Measurements from ENCODE around the gene CD300LG.

The CD300LG gene

GRCh38 chr17:43871946-43872690 is 25.1 kb downstream of the CD300LG start:
- ATAC-seq: no peak
- TF ChIP-seq, protein P1, sequence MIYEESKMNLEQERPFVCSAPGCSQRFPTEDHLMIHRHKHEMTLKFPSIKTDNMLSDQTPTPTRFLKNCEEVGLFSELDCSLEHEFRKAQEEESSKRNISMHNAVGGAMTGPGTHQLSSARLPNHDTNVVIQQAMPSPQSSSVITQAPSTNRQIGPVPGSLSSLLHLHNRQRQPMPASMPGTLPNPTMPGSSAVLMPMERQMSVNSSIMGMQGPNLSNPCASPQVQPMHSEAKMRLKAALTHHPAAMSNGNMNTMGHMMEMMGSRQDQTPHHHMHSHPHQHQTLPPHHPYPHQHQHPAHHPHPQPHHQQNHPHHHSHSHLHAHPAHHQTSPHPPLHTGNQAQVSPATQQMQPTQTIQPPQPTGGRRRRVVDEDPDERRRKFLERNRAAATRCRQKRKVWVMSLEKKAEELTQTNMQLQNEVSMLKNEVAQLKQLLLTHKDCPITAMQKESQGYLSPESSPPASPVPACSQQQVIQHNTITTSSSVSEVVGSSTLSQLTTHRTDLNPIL (CRISPR knock-in tag; IDR thresholded peaks at IDR 0.05; ENCODE audit: low read depth): no peak

DNA sequence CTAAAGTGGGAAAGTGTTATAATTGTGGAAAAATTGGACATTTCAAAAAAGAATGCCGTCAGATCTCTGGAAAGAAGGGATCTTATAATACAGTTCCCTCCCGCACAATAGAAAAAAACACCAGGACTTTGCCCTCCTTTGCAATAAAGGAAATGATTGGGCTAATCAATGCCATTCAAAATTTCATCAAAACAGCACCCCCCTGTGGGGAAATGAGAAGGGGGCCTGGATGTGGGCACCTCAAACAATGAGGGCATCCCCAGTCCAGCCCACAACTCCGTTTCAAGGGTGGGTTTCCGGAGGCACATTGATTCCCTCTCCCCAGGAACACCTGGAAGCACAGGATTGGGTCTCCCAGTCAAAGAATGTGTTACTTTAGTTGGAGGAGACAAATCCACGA is 26.1 kb downstream of the CD300LG start:
- no peak for TF ChIP-seq ZNF8 (CRISPR knock-in tag; IDR thresholded peaks at IDR 0.05)
- no peak for TF ChIP-seq TOX (CRISPR knock-in tag; IDR thresholded peaks at IDR 0.05; ENCODE audit: borderline replicate concordance)
- TF ChIP-seq ZFP30 (CRISPR knock-in tag; IDR thresholded peaks at IDR 0.05): no peak
- no peak for TF ChIP-seq ISL1 (CRISPR knock-in tag; IDR thresholded peaks at IDR 0.05)
- TF ChIP-seq ZNF565 (CRISPR knock-in tag; conservative IDR thresholded peaks at IDR 0.05; ENCODE audit: low read depth): no peak
- TF ChIP-seq CSRNP3 (CRISPR knock-in tag; IDR thresholded peaks at IDR 0.05): no peak
- TF ChIP-seq PPARA (CRISPR knock-in tag; IDR thresholded peaks at IDR 0.05; ENCODE audit: borderline replicate concordance): no peak
- no peak for TF ChIP-seq ESRRG (CRISPR knock-in tag; IDR thresholded peaks at IDR 0.05)
- TF ChIP-seq RARB (CRISPR knock-in tag; IDR thresholded peaks at IDR 0.05): no peak
- TF ChIP-seq, protein P1 (CRISPR knock-in tag; IDR thresholded peaks at IDR 0.05; ENCODE audit: low read depth): no peak
- no peak for TF ChIP-seq GLIS3 (CRISPR knock-in tag; IDR thresholded peaks at IDR 0.05)
- TF ChIP-seq OSR1 (CRISPR knock-in tag; IDR thresholded peaks at IDR 0.05): no peak
- no peak for TF ChIP-seq ARNTL (CRISPR knock-in tag; IDR thresholded peaks at IDR 0.05; ENCODE audit: borderline replicate concordance, low read depth)
- TF ChIP-seq BACH2 (CRISPR knock-in tag; IDR thresholded peaks at IDR 0.05; ENCODE audit: borderline replicate concordance): no peak
- TF ChIP-seq ZC3H10 (CRISPR knock-in tag; IDR thresholded peaks at IDR 0.05): no peak
- TF ChIP-seq ZFP3 (CRISPR knock-in tag; IDR thresholded peaks at IDR 0.05): no peak
- TF ChIP-seq, protein P2, sequence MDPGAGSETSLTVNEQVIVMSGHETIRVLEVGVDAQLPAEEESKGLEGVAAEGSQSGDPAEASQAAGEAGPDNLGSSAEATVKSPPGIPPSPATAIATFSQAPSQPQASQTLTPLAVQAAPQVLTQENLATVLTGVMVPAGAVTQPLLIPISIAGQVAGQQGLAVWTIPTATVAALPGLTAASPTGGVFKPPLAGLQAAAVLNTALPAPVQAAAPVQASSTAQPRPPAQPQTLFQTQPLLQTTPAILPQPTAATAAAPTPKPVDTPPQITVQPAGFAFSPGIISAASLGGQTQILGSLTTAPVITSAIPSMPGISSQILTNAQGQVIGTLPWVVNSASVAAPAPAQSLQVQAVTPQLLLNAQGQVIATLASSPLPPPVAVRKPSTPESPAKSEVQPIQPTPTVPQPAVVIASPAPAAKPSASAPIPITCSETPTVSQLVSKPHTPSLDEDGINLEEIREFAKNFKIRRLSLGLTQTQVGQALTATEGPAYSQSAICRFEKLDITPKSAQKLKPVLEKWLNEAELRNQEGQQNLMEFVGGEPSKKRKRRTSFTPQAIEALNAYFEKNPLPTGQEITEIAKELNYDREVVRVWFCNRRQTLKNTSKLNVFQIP (CRISPR knock-in tag; IDR thresholded peaks at IDR 0.05; ENCODE audit: borderline replicate concordance, low read depth): no peak
- TF ChIP-seq TCF4 (CRISPR knock-in tag; IDR thresholded peaks at IDR 0.05; ENCODE audit: borderline replicate concordance): no peak
- TF ChIP-seq SNAI2 (CRISPR knock-in tag; IDR thresholded peaks at IDR 0.05): no peak
- TF ChIP-seq, protein P3, sequence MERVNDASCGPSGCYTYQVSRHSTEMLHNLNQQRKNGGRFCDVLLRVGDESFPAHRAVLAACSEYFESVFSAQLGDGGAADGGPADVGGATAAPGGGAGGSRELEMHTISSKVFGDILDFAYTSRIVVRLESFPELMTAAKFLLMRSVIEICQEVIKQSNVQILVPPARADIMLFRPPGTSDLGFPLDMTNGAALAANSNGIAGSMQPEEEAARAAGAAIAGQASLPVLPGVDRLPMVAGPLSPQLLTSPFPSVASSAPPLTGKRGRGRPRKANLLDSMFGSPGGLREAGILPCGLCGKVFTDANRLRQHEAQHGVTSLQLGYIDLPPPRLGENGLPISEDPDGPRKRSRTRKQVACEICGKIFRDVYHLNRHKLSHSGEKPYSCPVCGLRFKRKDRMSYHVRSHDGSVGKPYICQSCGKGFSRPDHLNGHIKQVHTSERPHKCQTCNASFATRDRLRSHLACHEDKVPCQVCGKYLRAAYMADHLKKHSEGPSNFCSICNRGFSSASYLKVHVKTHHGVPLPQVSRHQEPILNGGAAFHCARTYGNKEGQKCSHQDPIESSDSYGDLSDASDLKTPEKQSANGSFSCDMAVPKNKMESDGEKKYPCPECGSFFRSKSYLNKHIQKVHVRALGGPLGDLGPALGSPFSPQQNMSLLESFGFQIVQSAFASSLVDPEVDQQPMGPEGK (CRISPR knock-in tag; IDR thresholded peaks at IDR 0.05; ENCODE audit: borderline replicate concordance): no peak

DNA sequence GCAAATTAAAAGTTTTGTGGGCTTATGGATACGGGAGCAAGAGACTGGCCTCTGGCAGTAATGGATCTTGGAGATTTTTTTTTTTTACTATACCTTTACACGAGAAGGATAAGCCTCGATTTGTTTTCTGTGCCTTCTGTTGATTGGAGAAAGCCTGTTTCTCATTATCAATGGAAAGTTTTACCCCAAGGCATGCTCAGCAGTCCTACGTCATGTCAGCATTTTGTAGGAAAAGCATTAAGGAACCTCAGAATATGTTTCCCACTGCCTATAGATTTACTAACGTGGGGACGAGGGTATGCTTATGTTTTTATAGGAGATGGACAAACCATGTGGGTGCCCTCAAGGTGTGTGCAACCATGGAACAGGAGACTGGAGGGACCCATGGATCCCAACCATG is 26.8 kb downstream of the CD300LG start:
- ATAC-seq: no peak
- no peak for TF ChIP-seq BACH2 (CRISPR knock-in tag; IDR thresholded peaks at IDR 0.05; ENCODE audit: borderline replicate concordance)
- no peak for TF ChIP-seq ZC3H10 (CRISPR knock-in tag; IDR thresholded peaks at IDR 0.05)
- no peak for TF ChIP-seq CSDC2 (CRISPR knock-in tag; IDR thresholded peaks at IDR 0.05)
- no peak for TF ChIP-seq ESRRG (CRISPR knock-in tag; IDR thresholded peaks at IDR 0.05)
- TF ChIP-seq PPARA (CRISPR knock-in tag; IDR thresholded peaks at IDR 0.05; ENCODE audit: borderline replicate concordance): no peak
- no peak for TF ChIP-seq RARB (CRISPR knock-in tag; IDR thresholded peaks at IDR 0.05)
- TF ChIP-seq, protein P4, sequence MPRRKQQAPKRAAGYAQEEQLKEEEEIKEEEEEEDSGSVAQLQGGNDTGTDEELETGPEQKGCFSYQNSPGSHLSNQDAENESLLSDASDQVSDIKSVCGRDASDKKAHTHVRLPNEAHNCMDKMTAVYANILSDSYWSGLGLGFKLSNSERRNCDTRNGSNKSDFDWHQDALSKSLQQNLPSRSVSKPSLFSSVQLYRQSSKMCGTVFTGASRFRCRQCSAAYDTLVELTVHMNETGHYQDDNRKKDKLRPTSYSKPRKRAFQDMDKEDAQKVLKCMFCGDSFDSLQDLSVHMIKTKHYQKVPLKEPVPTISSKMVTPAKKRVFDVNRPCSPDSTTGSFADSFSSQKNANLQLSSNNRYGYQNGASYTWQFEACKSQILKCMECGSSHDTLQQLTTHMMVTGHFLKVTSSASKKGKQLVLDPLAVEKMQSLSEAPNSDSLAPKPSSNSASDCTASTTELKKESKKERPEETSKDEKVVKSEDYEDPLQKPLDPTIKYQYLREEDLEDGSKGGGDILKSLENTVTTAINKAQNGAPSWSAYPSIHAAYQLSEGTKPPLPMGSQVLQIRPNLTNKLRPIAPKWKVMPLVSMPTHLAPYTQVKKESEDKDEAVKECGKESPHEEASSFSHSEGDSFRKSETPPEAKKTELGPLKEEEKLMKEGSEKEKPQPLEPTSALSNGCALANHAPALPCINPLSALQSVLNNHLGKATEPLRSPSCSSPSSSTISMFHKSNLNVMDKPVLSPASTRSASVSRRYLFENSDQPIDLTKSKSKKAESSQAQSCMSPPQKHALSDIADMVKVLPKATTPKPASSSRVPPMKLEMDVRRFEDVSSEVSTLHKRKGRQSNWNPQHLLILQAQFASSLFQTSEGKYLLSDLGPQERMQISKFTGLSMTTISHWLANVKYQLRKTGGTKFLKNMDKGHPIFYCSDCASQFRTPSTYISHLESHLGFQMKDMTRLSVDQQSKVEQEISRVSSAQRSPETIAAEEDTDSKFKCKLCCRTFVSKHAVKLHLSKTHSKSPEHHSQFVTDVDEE (CRISPR knock-in tag; IDR thresholded peaks at IDR 0.05): no peak
- no peak for TF ChIP-seq ISL1 (CRISPR knock-in tag; IDR thresholded peaks at IDR 0.05)
- TF ChIP-seq ZFP30 (CRISPR knock-in tag; IDR thresholded peaks at IDR 0.05): no peak

More for the DNA sequence above, 26.1 kb downstream of the CD300LG start:
- ATAC-seq: no peak

All from SK-N-SH treated with all-trans-retinoic acid at 6 μM for 48 hours (cell line).